Measurements from ENCODE around the gene BTBD8.
"Not testable (repeated sequence)": the region's sequence is repeated elsewhere in the genome, so short reads cannot be mapped to it uniquely, and the experiment has no call there.

Gene BTBD8

DNA sequence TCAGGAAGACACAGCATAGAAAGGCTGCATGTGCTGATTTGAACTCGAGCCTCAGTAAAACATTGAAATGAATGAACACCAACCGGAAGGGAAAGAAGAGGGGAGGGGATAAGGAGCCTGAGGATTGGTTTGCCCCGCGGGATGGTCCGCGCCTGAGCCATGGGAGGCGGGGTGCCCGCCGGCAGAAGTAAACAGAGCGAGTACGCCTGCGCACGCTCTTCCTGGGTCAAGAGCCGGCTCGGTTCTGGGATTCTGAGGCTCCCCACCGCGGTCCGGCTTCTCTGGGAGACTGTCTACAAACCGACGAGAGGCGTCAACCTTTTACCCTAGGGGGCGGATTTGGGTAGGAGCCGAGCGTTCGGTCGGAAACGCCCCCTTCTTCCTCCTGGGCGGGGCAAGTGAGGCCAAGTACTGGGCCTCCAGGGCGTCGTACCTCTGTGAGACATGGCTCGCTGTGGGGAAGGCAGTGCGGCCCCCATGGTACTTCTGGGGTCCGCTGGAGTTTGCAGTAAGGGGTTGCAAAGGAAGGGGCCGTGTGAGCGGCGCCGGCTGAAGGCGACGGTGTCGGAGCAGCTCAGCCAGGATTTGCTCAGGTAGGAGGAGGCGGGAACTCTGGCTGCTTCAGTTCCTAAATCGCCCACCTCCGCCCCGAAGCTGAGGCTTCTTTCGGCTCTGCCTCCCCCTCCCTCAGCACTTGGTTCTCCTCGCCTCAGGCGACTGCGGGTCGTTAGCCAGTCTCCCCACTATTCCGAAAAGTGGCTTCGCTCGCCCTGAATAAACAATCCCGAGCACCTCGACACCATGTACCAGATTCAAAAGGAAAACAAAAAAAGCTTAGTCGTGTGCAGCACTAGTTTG lies at the start of gene BTBD8:
TSS of gene BTBD8 (plus strand) at position 218 of the 858 bp plus-strand sequence. CDS start at position 445, 227 bp downstream.
- peak; percentile 94 for DNase-seq

GRCh38 chr1:92030656-92031107 lies 49.5 kb upstream of the BTBD8 start:
- no peak for DNase-seq

- no peak for DNase-seq
Measured at GRCh38 chr1:92031281-92032110, 48.6 kb upstream of the BTBD8 start.

DNA sequence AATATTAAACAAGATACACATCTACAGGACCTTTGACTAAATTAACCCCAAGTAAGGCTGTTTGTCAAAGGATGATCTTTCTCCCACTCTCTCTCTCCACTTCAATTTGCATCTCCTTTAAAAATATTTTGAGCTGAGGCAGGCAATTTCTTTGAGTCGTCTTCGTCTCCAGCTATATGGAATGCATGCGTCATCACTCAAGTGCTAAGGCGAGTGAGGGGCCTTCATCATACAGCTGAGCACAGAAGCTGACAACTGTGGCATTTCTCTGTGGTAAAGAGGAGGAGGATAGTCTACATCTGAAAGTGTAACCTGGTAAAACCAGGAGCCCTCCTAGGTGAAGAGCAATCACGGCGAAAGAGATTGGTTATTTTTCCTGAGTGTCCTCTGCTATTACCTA lies 42.7 kb upstream of the BTBD8 start:
- no peak for DNase-seq

DNA sequence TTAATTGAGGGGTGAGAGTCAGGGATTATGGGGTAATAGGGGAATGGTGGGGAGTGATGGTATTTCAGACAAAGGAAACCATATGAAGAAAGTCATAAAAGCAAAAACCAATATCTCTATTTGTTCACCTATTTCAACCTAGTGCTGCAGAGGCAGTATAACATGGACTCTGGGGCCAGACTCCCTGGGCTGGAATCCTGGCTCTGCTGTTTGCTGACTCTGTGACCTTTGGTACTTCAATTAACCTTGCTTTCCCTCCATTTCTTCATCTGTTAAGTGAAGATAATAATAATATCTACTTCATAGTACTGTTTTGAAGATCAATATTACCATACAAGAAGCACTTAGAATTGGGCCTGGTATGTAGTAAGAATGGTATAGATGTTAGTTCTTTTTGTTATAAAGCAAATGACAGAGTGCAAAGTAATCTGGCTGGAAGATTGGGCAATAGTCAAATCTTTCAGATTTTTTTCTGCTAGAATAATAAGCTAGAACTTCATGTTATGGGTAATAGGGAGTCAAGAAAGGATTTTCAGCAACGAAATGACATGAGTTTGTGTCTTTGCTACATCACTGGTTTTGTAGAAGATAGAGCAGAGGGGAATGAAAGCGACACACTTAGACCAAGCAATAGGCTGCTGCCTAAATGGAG lies 41.3 kb upstream of the BTBD8 start:
- no peak for DNase-seq

DNA sequence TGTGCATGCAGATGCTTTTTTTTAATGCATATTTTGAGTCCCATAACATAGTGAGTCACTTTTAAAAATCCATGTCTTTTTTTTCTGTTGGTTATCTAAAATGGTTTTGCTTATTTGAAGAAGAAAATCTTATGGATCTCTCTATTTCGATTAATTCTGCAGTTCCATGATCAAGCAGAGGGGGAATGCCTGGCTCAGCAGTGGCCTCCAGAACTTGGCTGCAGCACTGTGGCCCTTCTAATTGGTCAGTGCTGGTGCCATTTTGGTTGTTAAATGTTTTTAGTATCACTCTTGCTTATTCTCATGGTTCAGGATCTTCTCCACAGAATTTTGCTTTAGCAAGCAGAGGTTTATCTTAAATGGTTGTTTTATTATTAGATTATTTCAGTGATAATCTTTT lies 39.2 kb upstream of the BTBD8 start:
- no peak for DNase-seq

- DNase-seq = no peak
Measured at GRCh38 chr1:92043621-92044020, 36.5 kb upstream of the BTBD8 start.

- no peak for DNase-seq
Measured at GRCh38 chr1:92045766-92046495, 34.2 kb upstream of the BTBD8 start.

GRCh38 chr1:92051948-92052347 lies 28.2 kb upstream of the BTBD8 start:
- no peak for DNase-seq

- DNase-seq = peak; percentile 32
Measured at GRCh38 chr1:92065042-92065441, 15.1 kb upstream of the BTBD8 start.

- no peak for DNase-seq
Measured at GRCh38 chr1:92066321-92066720, 13.8 kb upstream of the BTBD8 start.

DNA sequence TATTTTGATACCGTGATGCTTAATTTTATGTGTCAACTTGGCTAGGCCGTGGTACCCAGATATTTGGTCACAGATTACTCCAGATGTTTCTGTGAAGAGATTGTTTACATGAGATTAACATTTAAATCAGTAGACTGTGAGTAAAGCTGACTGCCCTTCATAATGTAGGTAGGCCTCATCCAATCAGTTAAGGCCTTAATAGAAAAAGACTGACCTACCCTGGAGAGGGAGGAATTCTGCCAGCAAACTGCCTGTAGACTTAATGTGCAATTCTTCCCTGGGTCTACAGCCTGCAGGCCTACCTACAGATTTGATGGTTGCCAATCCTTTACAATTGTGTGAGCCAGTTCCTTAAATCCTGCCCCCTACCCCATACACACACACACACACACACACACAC lies 9.3 kb upstream of the BTBD8 start:
- no peak for DNase-seq

DNA sequence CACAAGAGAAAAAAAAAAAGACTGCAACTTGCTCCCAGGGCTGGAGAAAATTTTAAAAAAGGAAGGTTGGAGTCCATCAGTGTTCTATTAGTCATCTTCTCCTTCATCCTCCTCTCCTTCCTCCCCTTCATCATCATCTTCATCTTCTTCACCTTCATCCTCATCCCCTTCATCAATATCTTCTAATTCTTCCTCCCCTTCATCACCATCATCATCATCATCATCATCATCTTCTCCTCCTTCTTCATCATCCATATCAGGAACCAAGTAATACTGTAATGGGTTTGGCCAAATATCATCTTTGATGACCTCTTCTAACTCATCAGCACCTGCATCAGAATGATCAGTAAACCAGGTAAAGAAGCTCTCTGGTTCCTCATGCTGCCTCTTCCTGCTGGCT lies 5.7 kb upstream of the BTBD8 start:
- not testable (repeated sequence) for DNase-seq

- no peak for DNase-seq
Measured at GRCh38 chr1:92075311-92075710, 4.8 kb upstream of the BTBD8 start, which contains the start of gene SETSIP. Gene SETSIP (minus strand): TSS chr1:92075411. CDS start chr1:92075411, 0 bp downstream.

DNA sequence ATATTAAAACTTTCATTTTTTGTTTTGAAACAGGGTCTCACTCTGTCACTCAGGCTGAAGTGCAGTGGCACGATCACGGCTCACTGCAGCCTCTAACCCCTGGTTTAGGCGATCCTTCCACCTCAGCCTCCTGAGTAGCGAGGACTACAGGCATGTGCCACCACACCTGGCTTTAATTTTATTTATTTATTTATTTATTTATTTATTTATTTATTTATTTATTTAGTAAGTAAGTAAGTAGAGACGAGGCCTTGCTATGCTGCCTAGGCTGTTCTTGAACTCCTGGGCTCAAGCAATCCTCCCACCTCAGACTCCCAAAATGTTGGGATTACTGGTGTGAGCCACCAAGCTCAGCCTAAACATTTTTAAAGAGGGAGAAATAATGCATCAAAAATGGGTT lies 3.8 kb upstream of the BTBD8 start:
- DNase-seq = no peak

- DNase-seq = not testable (repeated sequence)
Measured at GRCh38 chr1:92078077-92078476, 2.1 kb upstream of the BTBD8 start.

DNA sequence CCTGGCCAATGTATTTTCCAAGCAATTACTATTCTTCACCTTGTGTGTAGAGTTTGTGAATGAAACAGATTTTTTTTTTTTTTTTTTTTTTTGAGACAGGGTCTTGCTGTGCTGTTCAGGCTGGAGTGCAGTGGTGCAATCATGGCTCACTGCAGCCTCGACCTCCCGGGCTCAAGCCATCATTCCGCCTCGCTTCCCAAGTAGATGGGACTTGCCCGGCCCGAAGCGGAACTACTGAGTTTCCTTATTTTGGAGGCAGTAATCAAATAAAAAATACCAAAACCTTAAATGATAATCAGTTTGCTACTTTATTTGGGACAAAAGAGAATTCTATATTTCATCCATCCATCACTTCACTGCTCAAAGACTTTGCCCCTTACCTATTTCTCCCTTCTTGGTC lies 704 bp upstream of the BTBD8 start:
- DNase-seq = no peak

GRCh38 chr1:92081031-92081430 lies 886 bp downstream of the BTBD8 start:
- DNase-seq = no peak

- no peak for DNase-seq
Measured at GRCh38 chr1:92084651-92085050, 4.5 kb downstream of the BTBD8 start.

GRCh38 chr1:92085727-92086126 lies 5.6 kb downstream of the BTBD8 start:
- DNase-seq = peak; percentile 18

GRCh38 chr1:92087542-92087941 lies 7.4 kb downstream of the BTBD8 start:
- peak; percentile 15 for DNase-seq

DNA sequence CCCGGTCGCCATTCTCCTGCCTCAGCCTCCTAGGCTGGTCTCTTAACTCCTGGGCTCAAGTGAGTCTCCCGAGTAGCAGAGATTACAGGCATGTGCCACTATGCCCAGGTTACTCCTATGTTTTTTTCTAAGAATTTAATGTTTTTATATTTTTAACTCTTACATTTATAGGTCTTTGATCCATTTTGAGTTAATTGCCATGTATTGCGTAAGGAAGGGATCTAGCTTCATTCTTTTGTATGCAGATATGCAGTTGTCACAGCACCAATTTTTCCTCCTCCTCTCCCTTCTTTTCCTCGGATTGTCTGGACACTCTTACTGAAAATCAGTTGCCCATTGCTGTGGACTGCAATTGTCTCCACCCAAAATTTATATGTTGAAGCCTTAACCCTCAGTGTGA lies 11.5 kb downstream of the BTBD8 start:
- DNase-seq = no peak

DNA sequence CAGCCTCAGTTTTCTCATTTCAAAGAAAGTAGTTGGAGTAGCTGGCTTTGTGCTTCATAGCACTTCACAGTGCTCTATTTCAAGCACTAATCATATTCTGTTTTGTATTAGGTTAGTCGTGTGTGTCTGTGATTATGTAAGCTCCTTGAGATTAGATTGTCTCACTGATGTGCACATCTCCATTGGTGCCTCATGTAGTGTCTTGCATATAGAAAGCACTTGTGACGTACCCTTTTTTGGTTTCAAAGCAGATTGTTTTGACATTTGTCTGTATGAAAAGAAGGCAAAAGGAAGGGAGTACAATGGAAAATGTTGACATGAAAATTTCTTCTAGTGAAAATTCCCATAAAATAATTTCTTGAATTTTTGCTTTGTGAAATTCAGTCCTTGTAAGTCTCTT lies 13.9 kb downstream of the BTBD8 start:
- DNase-seq = no peak

Measured in OCI-M1 (cell line).